AG09309 (cell line): ENCODE measurements around the gene GNAL.
A peak's percentile ranks its signal among the peaks of the same experiment; 100 is the strongest.

Experiments
- DNase-seq: peaks from one replicate; pipeline ENCODE4 v3.0.0-alpha.2; 2010; ENCODE audit warnings: low read depth
- H3K4me3 ChIP-seq: 2 replicates; pipeline ENCODE4 v1.5.1; 2011; ENCODE audit warnings: mild to moderate bottlenecking, low read depth, low read length, moderate library complexity; ENCODE audit not compliant: control insufficient read depth
- TF ChIP-seq, protein P1 (sequence below): IDR thresholded peaks from 2 replicates; pipeline ENCODE4 v1.5.1; 2011; ENCODE audit warnings: mild to moderate bottlenecking, low read depth, low read length, inconsistent platforms; ENCODE audit not compliant: insufficient read depth, control insufficient read depth; ENCODE audit errors: missing control alignments

The GNAL gene

DNA sequence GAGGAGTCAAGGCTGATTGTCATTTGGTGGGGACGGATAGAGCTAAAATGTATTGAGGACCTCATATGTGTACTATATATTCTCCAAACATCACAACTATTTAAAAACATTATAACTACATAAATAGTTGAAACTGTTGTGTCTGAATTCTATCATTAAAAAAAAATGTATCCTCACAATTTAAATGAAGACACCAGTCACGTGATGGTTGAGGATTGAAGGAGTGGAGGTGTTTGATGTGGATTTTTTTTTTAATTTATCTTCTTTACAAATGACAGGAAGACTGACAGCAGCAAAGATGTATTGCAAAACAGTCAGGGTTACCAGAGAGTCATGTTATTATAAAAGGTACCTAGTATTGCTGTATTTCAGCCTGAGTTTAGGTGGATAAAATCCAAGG lies 30.0 kb downstream of the GNAL start:
- TF ChIP-seq, protein P1, sequence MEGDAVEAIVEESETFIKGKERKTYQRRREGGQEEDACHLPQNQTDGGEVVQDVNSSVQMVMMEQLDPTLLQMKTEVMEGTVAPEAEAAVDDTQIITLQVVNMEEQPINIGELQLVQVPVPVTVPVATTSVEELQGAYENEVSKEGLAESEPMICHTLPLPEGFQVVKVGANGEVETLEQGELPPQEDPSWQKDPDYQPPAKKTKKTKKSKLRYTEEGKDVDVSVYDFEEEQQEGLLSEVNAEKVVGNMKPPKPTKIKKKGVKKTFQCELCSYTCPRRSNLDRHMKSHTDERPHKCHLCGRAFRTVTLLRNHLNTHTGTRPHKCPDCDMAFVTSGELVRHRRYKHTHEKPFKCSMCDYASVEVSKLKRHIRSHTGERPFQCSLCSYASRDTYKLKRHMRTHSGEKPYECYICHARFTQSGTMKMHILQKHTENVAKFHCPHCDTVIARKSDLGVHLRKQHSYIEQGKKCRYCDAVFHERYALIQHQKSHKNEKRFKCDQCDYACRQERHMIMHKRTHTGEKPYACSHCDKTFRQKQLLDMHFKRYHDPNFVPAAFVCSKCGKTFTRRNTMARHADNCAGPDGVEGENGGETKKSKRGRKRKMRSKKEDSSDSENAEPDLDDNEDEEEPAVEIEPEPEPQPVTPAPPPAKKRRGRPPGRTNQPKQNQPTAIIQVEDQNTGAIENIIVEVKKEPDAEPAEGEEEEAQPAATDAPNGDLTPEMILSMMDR, result no peak
- no peak for DNase-seq
- H3K4me3 ChIP-seq, result no peak overlapping the region

DNA sequence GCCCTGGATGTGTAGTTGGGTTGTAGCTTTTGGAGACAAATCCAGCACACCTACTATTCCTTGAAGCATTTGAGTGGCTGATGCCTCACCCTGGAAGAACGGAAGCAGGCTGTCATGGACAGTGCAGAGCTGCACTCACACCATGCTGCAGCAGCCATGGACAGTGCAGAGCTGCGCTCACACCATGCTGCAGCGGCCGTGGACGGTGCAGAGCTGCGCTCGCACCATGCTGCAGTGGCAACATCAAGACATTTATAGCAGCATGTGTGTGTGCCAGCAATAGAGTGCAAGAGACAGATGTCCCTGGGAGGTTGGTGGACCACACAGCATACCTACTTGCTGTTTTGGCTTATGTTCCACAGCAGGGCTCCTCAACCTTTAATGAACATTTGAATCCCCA lies 30.6 kb downstream of the GNAL start:
- no peak for DNase-seq
- TF ChIP-seq, protein P1, result no peak
- no peak overlapping the region for H3K4me3 ChIP-seq

DNA sequence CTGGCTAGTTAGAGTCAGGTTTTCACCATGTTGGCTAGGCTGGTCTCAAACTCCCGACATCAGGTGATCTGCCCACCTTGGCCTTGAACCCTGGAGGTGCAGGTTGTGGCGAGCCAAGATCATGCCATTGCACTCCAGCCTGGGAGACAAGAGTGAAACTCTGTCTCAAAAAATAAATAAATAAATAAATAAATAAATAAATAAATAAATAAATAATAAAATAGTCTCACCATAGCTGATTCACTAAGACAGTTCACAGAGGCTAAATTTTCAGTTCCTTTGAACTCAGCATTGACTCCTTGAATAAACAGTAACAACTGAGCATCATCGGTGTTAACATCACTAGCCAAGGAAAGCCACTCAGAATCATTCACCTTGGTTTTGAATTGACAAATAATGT lies 32.7 kb downstream of the GNAL start:
- no peak for DNase-seq
- H3K4me3 ChIP-seq, result no peak overlapping the region
- TF ChIP-seq, protein P1, result no peak

DNA sequence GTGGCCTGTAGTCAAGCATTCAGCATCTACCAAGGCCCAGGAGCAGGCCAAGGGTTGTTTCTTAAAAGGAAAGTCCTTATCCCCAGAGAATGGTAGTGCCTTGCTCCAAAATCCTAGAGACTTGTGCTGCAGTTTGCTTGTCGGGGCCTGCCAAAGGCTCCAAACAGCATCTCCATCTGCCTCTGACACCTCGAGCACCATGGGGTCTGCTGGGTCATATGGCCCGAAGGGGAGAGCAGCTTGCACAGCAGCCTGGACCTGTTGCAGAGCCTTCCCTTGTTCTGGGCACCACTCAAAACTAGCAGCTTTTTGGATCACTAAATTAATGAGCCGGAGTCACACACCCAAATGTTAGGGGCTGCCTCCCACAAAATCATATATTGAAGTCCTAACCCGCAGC lies 35.7 kb downstream of the GNAL start:
- no peak overlapping the region for H3K4me3 ChIP-seq
- DNase-seq, result no peak
- TF ChIP-seq, protein P1, result no peak

DNA sequence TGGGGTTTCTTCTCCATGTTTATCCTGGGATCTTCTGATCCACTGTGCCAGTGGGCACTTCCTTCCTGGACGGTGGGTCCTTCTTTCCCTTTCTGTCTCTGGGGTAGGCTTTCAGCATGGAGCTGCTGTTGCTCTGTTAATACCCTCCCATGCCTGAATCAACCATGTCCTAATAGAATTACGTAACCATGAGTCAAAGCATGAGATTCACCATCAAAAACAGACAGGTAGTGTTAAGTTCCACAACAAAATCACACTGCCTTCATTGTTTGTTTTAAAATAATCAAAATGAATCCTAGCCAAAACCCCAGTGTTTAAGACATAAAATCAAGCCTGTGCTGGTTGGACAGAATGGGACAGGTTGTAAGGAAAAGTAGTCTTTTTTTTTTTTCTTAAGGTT lies 37.5 kb downstream of the GNAL start:
- TF ChIP-seq, protein P1, result no peak
- H3K4me3 ChIP-seq, result no peak overlapping the region
- no peak for DNase-seq

DNA sequence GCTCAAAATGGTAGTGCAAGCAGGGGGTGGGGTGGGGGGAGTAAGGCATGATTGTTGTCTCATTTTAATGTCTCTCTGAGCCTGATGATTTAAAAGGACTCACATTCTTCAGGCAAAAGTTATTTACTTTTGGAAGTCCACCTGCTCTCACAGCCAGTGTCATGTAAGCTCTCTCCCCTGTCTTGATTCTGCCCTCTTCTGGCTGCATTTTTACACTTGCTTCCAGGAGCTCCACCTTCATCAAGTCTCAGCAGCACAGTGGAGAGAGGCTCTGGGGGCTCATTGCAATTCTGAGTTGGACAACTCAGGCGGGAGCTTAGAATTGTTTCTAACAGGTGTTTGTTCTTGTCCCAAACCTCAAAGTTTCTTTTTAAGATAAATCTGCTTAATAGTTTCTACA lies 39.2 kb downstream of the GNAL start:
- no peak overlapping the region for H3K4me3 ChIP-seq
- no peak for DNase-seq
- TF ChIP-seq, protein P1, result peak; percentile 27

DNA sequence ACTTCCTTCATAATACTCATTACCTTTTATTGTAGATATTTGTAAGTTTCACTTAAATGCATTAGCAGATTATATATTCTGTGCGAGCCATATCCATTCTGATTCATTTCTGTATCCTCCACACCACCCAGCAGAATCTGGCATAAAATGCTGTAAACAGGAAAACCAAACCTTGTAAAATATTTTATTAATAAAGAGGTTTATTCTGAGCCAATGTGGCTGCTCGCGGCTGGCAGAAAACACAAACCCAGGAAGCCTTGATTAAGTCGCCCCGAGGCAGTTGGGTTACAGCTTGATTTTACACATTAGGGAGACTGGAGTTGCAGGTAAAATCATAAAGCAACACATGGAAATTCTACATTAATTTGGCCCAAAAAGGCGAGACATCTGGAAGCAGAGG lies 40.5 kb downstream of the GNAL start:
- H3K4me3 ChIP-seq, result no peak overlapping the region
- no peak for DNase-seq
- TF ChIP-seq, protein P1, result no peak
